Mucosa of rectum (tissue), 2 donors: ENCODE results near the gene AFF3.

Source experiments
- H3K27ac ChIP-seq, 2 donors: one replicate each; pipeline ENCODE4 v1.7.0; 2013; ENCODE audit warnings: inconsistent platforms in 2 of 2, low read depth in 2 of 2, low read length in 2 of 2
- H3K27me3 ChIP-seq, 2 donors: one replicate each; pipeline ENCODE4 v1.7.0; 2013; ENCODE audit warnings: low read length in 2 of 2; ENCODE audit not compliant: control insufficient read depth in 2 of 2, insufficient read depth in 2 of 2
- H3K36me3 ChIP-seq, 2 donors: one replicate each; pipeline ENCODE4 v1.7.0; 2013; ENCODE audit warnings: low read length in 2 of 2; ENCODE audit not compliant: control insufficient read depth in 2 of 2, insufficient read depth in 2 of 2
- H3K4me1 ChIP-seq, 2 donors: one replicate each; pipeline ENCODE4 v1.7.0; 2013; ENCODE audit warnings: low read length in 2 of 2, mild to moderate bottlenecking in 1 of 2; ENCODE audit not compliant: control insufficient read depth in 2 of 2, insufficient read depth in 2 of 2
- H3K4me3 ChIP-seq, 2 donors: one replicate each; pipeline ENCODE4 v1.7.0; 2013; ENCODE audit warnings: low read length in 2 of 2
- H3K9ac ChIP-seq, 2 donors: one replicate each; pipeline ENCODE4 v1.7.0; 2013; ENCODE audit warnings: low read length in 2 of 2, low read depth in 1 of 2, mild to moderate bottlenecking in 1 of 2
- H3K9me3 ChIP-seq, 2 donors: one replicate each; pipeline ENCODE4 v1.7.0; 2013; ENCODE audit warnings: low read length in 2 of 2; ENCODE audit not compliant: control insufficient read depth in 2 of 2
- donor health status: healthy.
- donor health status: Normal muscosa, but diverticular disease.

Gene AFF3

GRCh38 chr2:99881901-99882591, 260.3 kb downstream of the AFF3 start:
- Histone ChIP-seq H3K27me3 (no peaks in the 10 kb centered on the region), H3K36me3 (no peaks in the 10 kb centered on the region), H3K27ac (no peak overlapping the region), H3K4me3 (no peak overlapping the region), H3K9ac (no peak overlapping the region), H3K4me1 (no peaks in the 10 kb centered on the region), H3K9me3 (no peaks in the 10 kb centered on the region)

- Histone ChIP-seq H3K9me3 (no peaks in the 10 kb centered on the region), H3K27ac (no peak overlapping the region), H3K4me1 (no peaks in the 10 kb centered on the region), H3K9ac (no peak overlapping the region), H3K36me3 (no peaks in the 10 kb centered on the region), H3K27me3 (no peaks in the 10 kb centered on the region), H3K4me3 (no peak overlapping the region)
Observed at GRCh38 chr2:99880964-99881294, 261.5 kb downstream of the AFF3 start.

GRCh38 chr2:99880148-99880963, 262.0 kb downstream of the AFF3 start:
- no peaks in the 10 kb centered on the region for H3K36me3 ChIP-seq
- H3K4me1 ChIP-seq, result no peaks in the 10 kb centered on the region
- no peak overlapping the region for H3K4me3 ChIP-seq
- H3K9me3 ChIP-seq, result no peaks in the 10 kb centered on the region
- H3K27me3 ChIP-seq, result no peaks in the 10 kb centered on the region
- H3K9ac ChIP-seq, result no peak overlapping the region
- no peak overlapping the region for H3K27ac ChIP-seq

- H3K27ac ChIP-seq, result no peak overlapping the region
Observed at GRCh38 chr2:99879481-99879880, 262.9 kb downstream of the AFF3 start.

DNA sequence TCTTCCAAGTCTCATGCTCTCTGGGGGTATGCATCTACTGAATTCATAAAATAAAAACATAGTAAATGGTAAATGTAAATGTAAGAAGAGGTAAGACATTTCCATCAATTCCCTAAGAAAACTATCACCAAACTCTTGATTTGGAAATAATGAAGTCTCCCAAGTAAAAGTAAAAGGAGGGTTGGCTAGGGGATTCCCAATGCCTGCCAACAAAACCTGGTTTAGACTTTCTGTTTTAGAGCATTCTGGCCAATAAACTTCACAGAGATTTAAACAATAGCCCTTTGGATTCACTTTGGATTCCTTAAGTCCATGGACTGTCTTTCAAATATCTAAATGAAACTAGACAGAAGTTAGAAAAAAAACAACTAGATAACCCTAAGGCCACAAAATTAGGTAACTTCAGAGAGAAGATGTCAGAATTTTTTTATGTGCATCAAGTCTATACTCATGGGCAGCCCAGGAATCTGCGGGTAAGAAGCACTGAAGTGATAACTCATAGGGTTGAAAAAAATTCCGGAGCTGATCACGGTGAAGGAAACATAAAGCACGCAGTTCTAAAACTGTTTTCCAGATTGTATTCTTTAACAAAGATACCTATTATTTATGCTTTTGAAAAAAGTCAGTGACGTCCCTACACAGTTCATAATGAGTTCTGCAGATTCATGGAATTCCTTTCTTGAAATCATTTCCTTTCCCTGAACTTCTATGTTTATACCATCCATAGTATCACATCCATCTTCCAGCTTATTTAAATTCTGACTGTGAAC, 263.6 kb downstream of the AFF3 start:
- no peaks in the 10 kb centered on the region for H3K27me3 ChIP-seq
- H3K27ac ChIP-seq, result no peak overlapping the region
- no peak overlapping the region for H3K9ac ChIP-seq
- no peaks in the 10 kb centered on the region for H3K9me3 ChIP-seq
- H3K36me3 ChIP-seq, result no peaks in the 10 kb centered on the region
- no peaks in the 10 kb centered on the region for H3K4me1 ChIP-seq
- H3K4me3 ChIP-seq, result no peak overlapping the region

More at GRCh38 chr2:99879481-99879880, 262.9 kb downstream of the AFF3 start:
- no peaks in the 10 kb centered on the region for H3K36me3 ChIP-seq
- H3K4me1 ChIP-seq, result no peaks in the 10 kb centered on the region
- H3K4me3 ChIP-seq, result no peak overlapping the region
- H3K27me3 ChIP-seq, result no peaks in the 10 kb centered on the region
- no peaks in the 10 kb centered on the region for H3K9me3 ChIP-seq
- H3K9ac ChIP-seq, result no peak overlapping the region

- Histone ChIP-seq H3K4me3 (no peak overlapping the region), H3K9me3 (no peaks in the 10 kb centered on the region), H3K27me3 (no peaks in the 10 kb centered on the region), H3K4me1 (no peaks in the 10 kb centered on the region), H3K27ac (no peak overlapping the region), H3K9ac (no peak overlapping the region), H3K36me3 (no peaks in the 10 kb centered on the region)
Observed at GRCh38 chr2:99877963-99878362, 264.4 kb downstream of the AFF3 start.

DNA sequence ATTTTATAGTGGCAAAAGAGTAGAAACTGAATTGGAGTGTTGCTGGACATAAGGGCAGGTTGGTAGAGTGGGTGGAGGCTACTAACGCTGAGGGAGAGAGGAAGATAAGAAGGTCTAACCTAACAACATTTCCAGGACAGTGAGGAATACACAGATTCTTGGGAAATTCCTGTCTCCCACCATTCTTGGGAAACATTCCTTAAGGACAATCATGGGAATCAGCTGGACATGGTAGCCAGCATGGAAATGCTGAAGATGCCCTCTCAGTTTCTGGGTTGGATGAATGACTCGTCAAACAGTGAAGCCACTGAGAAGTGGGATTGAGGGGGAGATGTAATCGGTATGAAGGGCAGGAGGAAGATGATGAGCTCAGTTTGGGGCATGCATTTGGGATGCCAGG, 265.4 kb downstream of the AFF3 start:
- H3K27ac ChIP-seq, result no peak overlapping the region
- no peak overlapping the region for H3K9ac ChIP-seq

GRCh38 chr2:99875627-99876201, 266.7 kb downstream of the AFF3 start:
- no peak overlapping the region for H3K27ac ChIP-seq
- no peaks in the 10 kb centered on the region for H3K36me3 ChIP-seq

More for the DNA sequence above, 265.4 kb downstream of the AFF3 start:
- Histone ChIP-seq H3K27me3 (no peaks in the 10 kb centered on the region), H3K9me3 (no peaks in the 10 kb centered on the region), H3K4me1 (no peaks in the 10 kb centered on the region), H3K36me3 (no peaks in the 10 kb centered on the region), H3K4me3 (no peak overlapping the region)

GRCh38 chr2:99868260-99868659, 274.1 kb downstream of the AFF3 start:
- Histone ChIP-seq H3K36me3 (no peaks in the 10 kb centered on the region), H3K9me3 (no peaks in the 10 kb centered on the region), H3K4me3 (no peak overlapping the region), H3K4me1 (no peaks in the 10 kb centered on the region), H3K27ac (no peak overlapping the region), H3K27me3 (no peaks in the 10 kb centered on the region), H3K9ac (no peak overlapping the region)

More at GRCh38 chr2:99875627-99876201, 266.7 kb downstream of the AFF3 start:
- H3K4me3 ChIP-seq, result no peak overlapping the region
- H3K9me3 ChIP-seq, result no peaks in the 10 kb centered on the region
- no peaks in the 10 kb centered on the region for H3K27me3 ChIP-seq
- H3K4me1 ChIP-seq, result no peaks in the 10 kb centered on the region
- no peak overlapping the region for H3K9ac ChIP-seq

- Histone ChIP-seq H3K4me3 (no peak overlapping the region), H3K9ac (no peak overlapping the region), H3K9me3 (no peaks in the 10 kb centered on the region), H3K27me3 (no peaks in the 10 kb centered on the region), H3K36me3 (no peaks in the 10 kb centered on the region), H3K4me1 (no peaks in the 10 kb centered on the region), H3K27ac (no peak overlapping the region)
Observed at GRCh38 chr2:99867770-99868169, 274.6 kb downstream of the AFF3 start.
